CD4-positive, alpha-beta T cell treated with Interleukin-10 for 1 hour (primary cell): ENCODE data around the gene CNDP2.

Source experiments
- DNase-seq: peaks from one replicate; pipeline ENCODE4 v3.0.0-alpha.2; 2020

CNDP2 gene

DNA sequence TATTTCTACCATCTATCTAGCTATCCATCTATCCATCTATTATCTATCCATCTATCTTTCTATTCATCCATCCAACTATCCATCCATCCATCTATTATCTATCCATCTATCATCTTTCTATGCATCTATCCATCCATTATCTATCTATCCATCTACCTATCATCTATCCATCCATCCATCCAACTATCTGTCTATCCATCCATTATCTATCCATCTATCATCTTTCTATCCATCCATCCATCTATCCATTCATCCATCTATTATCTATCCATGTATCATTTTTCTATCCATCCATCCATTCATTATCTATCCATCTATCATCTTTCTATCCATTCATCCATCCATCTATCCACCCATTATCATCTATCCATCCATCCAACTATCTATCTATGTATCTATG lies 76.9 kb downstream of the CNDP2 start:
- DNase-seq, result no peak
